Activated T-helper 17 cell treated with anti-CD3 and anti-CD28 coated beads, Interleukin-2, amount 50 U/mL, for 72 hours (primary cell): ENCODE data around the gene CACNG6. TPM values are rescaled to one million over a fixed set of nuclear protein-coding genes. Genes with fewer than 3 reads are reported as not detected.

Experiments
- ATAC-seq: fragments of 150-1000 bp; cut with Tn5 transposase; replicated peaks from 2 replicates; pipeline ENCODE4 v1.10.0; 2021; ENCODE audit warnings: mild to moderate bottlenecking, moderate library complexity
- H3K27ac Mint-ChIP-seq: one replicate; pipeline ENCODE4 v1.8.0; 2022; ENCODE audit warnings: mixed read lengths
- H3K27me3 Mint-ChIP-seq: one replicate; pipeline ENCODE4 v1.8.0; 2022; ENCODE audit warnings: mixed read lengths
- H3K36me3 Mint-ChIP-seq: one replicate; pipeline ENCODE4 v1.8.0; 2022; ENCODE audit warnings: low read depth, mild to moderate bottlenecking, mixed read lengths
- H3K4me1 Mint-ChIP-seq: one replicate; pipeline ENCODE4 v1.8.0; 2022; ENCODE audit warnings: mixed read lengths
- H3K4me3 Mint-ChIP-seq: one replicate; pipeline ENCODE4 v1.8.0; 2022; ENCODE audit warnings: mild to moderate bottlenecking, mixed read lengths
- H3K9me3 Mint-ChIP-seq: one replicate; pipeline ENCODE4 v1.8.0; 2022; ENCODE audit warnings: mixed read lengths
- total RNA-seq, 2 donors: library from RNA; stranded (reverse); gene quantifications; one replicate each; pipeline ENCODE4 v1.2.3, GENCODE V29; 2022

Gene CACNG6
- total RNA-seq, 2 donors from 2014 or later, result not detected

GRCh38 chr19:53958823-53959757 is 32.3 kb upstream of the CACNG6 start:
- no peak overlapping the region for H3K27ac Mint-ChIP-seq
- peaks cover under 1% of the 10 kb centered on the region for H3K36me3 Mint-ChIP-seq
- peaks cover 8% of the 10 kb centered on the region for H3K4me1 Mint-ChIP-seq
- no peak overlapping the region for H3K4me3 Mint-ChIP-seq
- ATAC-seq, result no peak
- no peaks in the 10 kb centered on the region for H3K9me3 Mint-ChIP-seq
- H3K27me3 Mint-ChIP-seq, result peaks cover 62% of the 10 kb centered on the region

DNA sequence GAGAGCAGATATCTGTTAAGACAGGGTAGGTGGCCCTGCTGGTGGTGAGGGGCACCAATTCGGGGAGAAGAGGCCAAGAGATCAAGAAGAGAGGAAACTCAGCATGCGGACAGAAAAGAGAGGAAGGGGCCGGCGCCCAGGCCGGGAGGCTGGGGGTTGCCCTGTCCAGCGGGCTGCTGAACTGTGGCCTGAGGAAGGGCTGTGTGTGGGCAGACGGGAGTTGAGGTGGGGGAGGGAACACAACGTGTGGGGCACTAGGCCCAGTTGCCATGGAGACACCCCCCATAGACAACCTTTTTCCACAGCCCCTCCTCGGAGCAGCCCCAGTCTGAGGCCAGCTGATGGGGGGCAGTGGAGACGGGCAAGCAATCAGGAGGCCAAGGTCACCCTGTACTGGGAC is 31.2 kb upstream of the CACNG6 start:
- Mint-ChIP-seq H3K9me3 (no peaks in the 10 kb centered on the region), H3K27ac (no peak overlapping the region), H3K36me3 (peaks cover 7% of the 10 kb centered on the region), H3K4me3 (no peak overlapping the region), H3K27me3 (peaks cover 68% of the 10 kb centered on the region), H3K4me1 (peaks cover 15% of the 10 kb centered on the region)
- ATAC-seq, result no peak

- no peak overlapping the region for H3K27ac Mint-ChIP-seq
- ATAC-seq, result no peak
- peaks cover 15% of the 10 kb centered on the region for H3K4me1 Mint-ChIP-seq
- H3K36me3 Mint-ChIP-seq, result peaks cover 7% of the 10 kb centered on the region
- peaks cover 70% of the 10 kb centered on the region for H3K27me3 Mint-ChIP-seq
- H3K4me3 Mint-ChIP-seq, result no peak overlapping the region
- no peaks in the 10 kb centered on the region for H3K9me3 Mint-ChIP-seq
These were observed 30.6 kb upstream of the CACNG6 start for GRCh38 chr19:53960886-53961285.

DNA sequence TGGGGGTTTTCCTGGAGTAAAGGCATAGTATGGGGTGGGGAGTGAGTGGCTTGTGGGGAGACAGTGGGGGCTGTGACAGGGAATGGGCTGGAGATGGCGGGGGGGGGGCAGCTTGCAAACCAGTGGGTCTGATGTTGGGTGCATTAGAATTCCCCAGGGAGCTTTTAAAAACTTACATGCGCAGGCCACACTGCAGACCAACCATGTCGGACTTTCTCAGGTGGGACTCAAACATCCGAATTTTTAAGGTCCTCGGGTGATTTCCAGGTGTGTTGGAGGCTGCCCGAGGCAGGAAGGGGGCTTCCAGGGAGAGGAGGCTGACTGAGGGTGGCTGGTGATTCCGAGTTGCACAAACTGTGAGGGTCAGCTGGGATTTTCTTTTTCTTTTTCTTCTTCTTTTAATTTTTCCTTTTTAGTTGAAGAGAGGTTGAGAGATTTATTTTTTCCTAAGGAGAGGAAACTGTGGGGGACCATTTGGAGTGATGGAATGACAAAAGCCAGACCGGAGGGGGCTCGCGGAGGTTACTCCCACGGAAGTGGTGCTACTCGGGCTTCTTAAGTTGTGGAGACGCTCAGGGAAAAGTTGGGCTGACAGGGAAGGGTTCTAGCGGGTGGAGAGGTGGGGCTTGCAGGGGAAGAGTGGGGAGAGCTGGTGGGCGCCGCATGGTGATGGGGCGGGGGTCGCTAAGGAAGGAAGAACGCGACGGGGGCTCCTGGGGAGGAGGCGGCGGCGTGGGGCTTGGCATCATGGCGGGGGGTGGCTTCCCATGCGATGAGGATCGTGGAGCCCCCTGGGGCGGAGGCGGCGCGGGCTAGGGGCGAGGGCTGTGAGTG is 29.7 kb upstream of the CACNG6 start:
- H3K36me3 Mint-ChIP-seq, result peaks cover 7% of the 10 kb centered on the region
- H3K27me3 Mint-ChIP-seq, result peaks cover 73% of the 10 kb centered on the region
- H3K4me3 Mint-ChIP-seq, result no peak overlapping the region
- H3K9me3 Mint-ChIP-seq, result no peaks in the 10 kb centered on the region
- no peak for ATAC-seq
- peaks cover 15% of the 10 kb centered on the region for H3K4me1 Mint-ChIP-seq
- H3K27ac Mint-ChIP-seq, result no peak overlapping the region

- no peaks in the 10 kb centered on the region for H3K9me3 Mint-ChIP-seq
- peaks cover 71% of the 10 kb centered on the region for H3K27me3 Mint-ChIP-seq
- H3K36me3 Mint-ChIP-seq, result peaks cover 7% of the 10 kb centered on the region
- ATAC-seq, result no peak
- no peak within 1 kb of the TSS for H3K4me3 Mint-ChIP-seq
- peaks cover 15% of the 10 kb centered on the region for H3K4me1 Mint-ChIP-seq
- H3K27ac Mint-ChIP-seq, result no peak within 1 kb of the TSS
These were observed 28.5 kb upstream of the CACNG6 start, which contains the start of gene CACNG8 for GRCh38 chr19:53962887-53963431. CACNG8 (plus strand) TSS chr19:53962937.

GRCh38 chr19:53965091-53965490 is 26.3 kb upstream of the CACNG6 start:
- H3K4me1 Mint-ChIP-seq, result peaks cover 9% of the 10 kb centered on the region
- H3K9me3 Mint-ChIP-seq, result no peaks in the 10 kb centered on the region
- H3K4me3 Mint-ChIP-seq, result no peak overlapping the region
- no peak for ATAC-seq
- no peak overlapping the region for H3K27ac Mint-ChIP-seq
- peaks cover 58% of the 10 kb centered on the region for H3K27me3 Mint-ChIP-seq
- peaks cover 7% of the 10 kb centered on the region for H3K36me3 Mint-ChIP-seq

DNA sequence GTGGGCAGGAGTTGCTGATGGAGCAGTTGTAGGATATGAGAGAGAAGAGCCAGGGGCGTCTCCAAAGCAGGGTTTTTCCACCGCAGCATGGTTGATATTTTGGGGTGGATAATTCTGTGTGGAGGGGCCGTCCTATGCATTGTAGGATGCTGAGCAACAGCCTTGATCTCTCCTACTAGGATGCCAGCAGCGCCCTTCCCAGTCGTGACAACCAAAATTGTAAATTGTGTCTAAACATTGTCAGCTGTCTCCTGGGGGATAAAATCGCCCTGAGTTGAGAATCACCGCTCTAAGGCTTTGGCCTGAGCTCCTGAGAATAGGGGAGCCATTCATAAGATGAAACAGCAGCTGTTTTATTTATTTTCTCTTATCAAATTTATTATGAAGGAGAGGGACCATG is 24.5 kb upstream of the CACNG6 start:
- H3K27me3 Mint-ChIP-seq, result peaks cover 42% of the 10 kb centered on the region
- H3K36me3 Mint-ChIP-seq, result peaks cover 7% of the 10 kb centered on the region
- ATAC-seq, result no peak
- no peaks in the 10 kb centered on the region for H3K9me3 Mint-ChIP-seq
- no peak overlapping the region for H3K27ac Mint-ChIP-seq
- no peak overlapping the region for H3K4me3 Mint-ChIP-seq
- H3K4me1 Mint-ChIP-seq, result peaks cover 9% of the 10 kb centered on the region

DNA sequence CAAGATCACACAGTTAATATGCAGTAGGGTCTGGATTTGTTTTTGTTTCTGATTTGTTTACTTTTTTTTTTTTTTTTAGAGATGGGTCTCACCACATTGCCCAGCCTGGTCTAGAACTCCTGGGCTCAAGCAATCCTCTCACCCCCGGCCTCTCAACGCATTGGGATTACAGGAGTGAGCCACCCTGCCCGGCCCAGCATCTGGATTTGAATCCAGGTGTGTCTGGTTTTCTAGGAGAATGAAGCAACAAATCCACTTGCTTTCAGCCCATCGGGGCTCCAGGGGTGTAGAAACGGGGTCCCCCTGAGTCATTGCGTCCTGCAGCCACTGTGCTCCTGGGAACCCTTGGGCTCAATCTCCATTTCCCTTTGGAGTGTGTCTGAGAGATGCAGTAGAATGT is 22.1 kb upstream of the CACNG6 start:
- Mint-ChIP-seq H3K36me3 (peaks cover 4% of the 10 kb centered on the region), H3K9me3 (no peaks in the 10 kb centered on the region), H3K27me3 (peaks cover 36% of the 10 kb centered on the region), H3K27ac (no peak overlapping the region), H3K4me1 (peaks cover 4% of the 10 kb centered on the region), H3K4me3 (no peak overlapping the region)
- ATAC-seq, result no peak

- H3K9me3 Mint-ChIP-seq, result no peaks in the 10 kb centered on the region
- peaks cover 19% of the 10 kb centered on the region for H3K27me3 Mint-ChIP-seq
- H3K36me3 Mint-ChIP-seq, result no peaks in the 10 kb centered on the region
- H3K4me3 Mint-ChIP-seq, result no peak overlapping the region
- no peak overlapping the region for H3K27ac Mint-ChIP-seq
- ATAC-seq, result no peak
- H3K4me1 Mint-ChIP-seq, result no peaks in the 10 kb centered on the region
These were observed 19.8 kb upstream of the CACNG6 start for GRCh38 chr19:53971673-53972072.

GRCh38 chr19:53977429-53977990 is 13.9 kb upstream of the CACNG6 start:
- H3K27me3 Mint-ChIP-seq, result peaks cover 34% of the 10 kb centered on the region

DNA sequence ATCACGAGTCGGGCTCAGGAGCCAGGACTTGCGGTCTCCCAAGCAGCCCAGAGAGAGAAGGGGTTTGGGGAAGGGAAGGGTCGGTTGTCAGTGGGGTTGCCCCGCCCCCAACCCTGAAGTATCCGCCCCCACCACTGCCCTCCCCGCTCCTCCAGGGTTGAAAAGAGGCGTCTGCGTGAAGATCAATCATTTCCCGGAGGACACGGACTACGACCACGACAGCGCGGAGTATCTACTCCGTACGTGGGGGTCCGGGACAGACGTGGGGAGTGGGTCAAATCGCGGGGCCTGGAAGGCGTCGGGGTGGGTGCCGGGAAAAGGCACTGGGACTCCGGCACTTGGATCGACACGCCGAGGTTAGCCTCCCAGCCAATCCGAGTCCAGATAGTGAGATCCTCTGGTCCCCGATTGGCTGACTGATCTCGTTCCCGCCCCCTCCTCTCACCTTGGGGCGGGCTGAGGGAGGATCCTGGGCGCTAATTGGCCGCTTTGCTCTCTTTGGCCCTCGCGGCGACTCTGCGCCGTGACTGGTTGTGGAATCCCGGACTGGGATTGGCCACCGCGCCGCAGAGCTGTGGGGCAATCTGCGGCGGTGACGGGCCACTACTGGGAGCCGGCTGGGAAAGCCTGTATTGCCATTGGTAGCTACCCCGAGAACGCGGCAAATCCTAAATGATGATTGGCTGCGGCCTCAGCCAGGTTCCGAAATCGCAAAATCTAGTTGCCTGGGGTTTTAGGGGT is 13.3 kb upstream of the CACNG6 start:
- Mint-ChIP-seq H3K27ac (no peak overlapping the region), H3K36me3 (peaks cover 7% of the 10 kb centered on the region), H3K27me3 (peaks cover 31% of the 10 kb centered on the region), H3K4me1 (peaks cover 11% of the 10 kb centered on the region), H3K9me3 (peaks cover 8% of the 10 kb centered on the region), H3K4me3 (peak overlapping the region; percentile 49)
- ATAC-seq, result peak; percentile 37

More at GRCh38 chr19:53977429-53977990, 13.9 kb upstream of the CACNG6 start:
- peaks cover 8% of the 10 kb centered on the region for H3K9me3 Mint-ChIP-seq
- peaks cover 7% of the 10 kb centered on the region for H3K36me3 Mint-ChIP-seq
- H3K4me1 Mint-ChIP-seq, result peaks cover 11% of the 10 kb centered on the region
- H3K4me3 Mint-ChIP-seq, result peak overlapping the region; percentile 49
- ATAC-seq, result peak; percentile 83
- no peak overlapping the region for H3K27ac Mint-ChIP-seq

- Mint-ChIP-seq H3K9me3 (peaks cover 8% of the 10 kb centered on the region), H3K4me3 (peak overlapping the region; percentile 31), H3K36me3 (peaks cover 7% of the 10 kb centered on the region), H3K27ac (no peak overlapping the region), H3K4me1 (peaks cover 11% of the 10 kb centered on the region), H3K27me3 (peaks cover 29% of the 10 kb centered on the region)
- no peak for ATAC-seq
These were observed 12.2 kb upstream of the CACNG6 start for GRCh38 chr19:53978975-53979801.
